PFSK-1 (cell line): ENCODE measurements around the gene NTSR2.

Experiments
- POLR2AphosphoS5 ChIP-seq: IDR thresholded peaks from 2 replicates; pipeline ENCODE4 v1.6.1; 2012; ENCODE audit warnings: low read depth, mild to moderate bottlenecking, control low read depth, low read length, moderate library complexity
- TAF1 ChIP-seq: IDR thresholded peaks from 2 replicates; pipeline ENCODE4 v1.6.1; 2012; ENCODE audit warnings: low read length, control low read depth, borderline replicate concordance; ENCODE audit not compliant: insufficient read depth

DNA sequence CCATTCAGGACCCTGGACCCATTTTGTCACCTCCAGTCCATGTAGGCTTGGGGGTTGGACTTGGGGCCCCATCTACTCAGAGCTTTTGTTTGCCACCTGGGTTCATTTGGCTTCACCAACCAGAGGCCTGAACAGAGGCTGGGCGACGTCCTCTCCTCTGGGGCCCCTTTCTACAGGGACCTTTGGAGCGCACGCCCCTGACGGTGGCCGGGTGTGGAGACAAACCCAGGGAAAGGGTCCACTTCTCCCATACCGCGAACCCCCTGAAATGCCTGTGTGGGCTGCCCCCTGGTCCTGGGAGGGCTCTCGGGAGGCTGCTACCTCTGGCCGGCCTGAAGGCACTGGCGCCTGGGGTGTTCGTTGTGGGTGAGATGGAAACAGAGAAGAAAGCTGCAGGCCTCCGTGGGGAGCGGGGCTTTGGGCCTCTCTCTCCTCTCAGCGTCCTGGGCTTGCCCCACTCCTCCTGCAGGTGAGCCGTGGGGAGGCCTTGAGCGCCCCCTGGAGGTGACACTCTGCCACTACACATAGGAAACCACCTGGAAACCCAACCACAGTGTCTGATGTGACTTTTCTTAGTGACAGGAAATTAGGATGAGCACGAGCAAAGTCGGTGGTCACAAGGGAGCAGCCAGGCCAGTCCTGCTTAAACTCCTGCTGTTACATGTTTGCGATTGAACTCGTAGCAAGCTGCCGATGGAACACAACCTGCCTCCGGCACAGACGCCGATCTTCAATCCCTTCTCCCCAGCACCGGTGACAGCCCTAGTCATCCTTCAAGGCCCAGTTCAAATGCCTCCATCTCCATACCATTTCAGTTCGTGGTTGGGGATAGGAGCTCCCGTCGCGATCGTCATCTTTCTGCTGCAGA is 12.0 kb upstream of the NTSR2 start:
- TF ChIP-seq POLR2AphosphoS5 = no peak
- TF ChIP-seq TAF1 = no peak
